ENCODE results near the gene LRRC58.

DNA sequence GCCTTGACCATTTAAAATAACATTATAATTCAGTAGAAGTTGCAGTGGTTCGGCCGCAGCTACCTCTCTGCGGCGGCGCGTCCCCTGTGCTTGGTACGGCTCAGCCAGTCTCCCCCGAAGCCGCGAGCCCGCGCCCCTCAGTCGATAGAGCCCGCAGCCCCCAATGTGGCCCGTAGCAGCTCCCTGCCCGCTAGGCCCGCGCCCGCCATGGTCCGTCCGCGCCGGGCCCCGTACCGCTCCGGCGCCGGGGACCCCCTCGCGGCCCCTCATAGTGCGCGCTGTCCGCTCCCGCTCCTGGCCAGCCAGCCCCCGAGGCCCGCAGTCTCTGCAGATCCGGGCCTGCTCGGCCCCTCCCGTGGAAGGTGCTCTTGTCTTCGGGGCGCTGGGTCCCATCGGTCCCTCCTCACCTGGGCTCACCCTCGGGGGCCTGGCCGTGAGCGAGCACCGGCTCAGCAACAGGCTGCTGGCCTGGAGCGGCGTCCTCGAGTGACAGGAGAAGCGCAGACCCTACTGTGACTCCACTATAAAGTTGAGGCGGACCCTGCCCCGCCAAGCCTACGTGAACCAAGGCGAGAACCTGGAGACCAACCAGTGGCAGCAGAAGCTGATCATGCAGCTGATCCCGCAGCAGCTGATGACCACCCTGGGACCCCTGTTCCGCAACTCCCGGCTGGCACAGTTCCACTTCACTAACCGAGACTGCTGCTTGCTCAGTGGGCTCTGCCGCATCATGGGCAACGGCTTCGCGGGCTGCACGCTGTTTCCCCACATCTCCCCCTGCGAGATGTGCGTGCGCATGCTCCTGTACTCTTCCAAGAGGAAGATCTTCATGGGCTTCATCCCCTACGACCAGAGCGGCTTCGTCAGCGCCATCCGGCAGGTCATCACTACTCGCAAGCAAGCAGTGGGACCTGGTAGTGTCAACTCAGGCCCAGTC lies 42.4 kb downstream of the LRRC58 start:
- TF ChIP-seq POLR2A (IDR thresholded peaks at IDR 0.05) (no peak), POLR2AphosphoS5 (IDR thresholded peaks at IDR 0.05) (no peak)
- TF ChIP-seq, protein P1, sequence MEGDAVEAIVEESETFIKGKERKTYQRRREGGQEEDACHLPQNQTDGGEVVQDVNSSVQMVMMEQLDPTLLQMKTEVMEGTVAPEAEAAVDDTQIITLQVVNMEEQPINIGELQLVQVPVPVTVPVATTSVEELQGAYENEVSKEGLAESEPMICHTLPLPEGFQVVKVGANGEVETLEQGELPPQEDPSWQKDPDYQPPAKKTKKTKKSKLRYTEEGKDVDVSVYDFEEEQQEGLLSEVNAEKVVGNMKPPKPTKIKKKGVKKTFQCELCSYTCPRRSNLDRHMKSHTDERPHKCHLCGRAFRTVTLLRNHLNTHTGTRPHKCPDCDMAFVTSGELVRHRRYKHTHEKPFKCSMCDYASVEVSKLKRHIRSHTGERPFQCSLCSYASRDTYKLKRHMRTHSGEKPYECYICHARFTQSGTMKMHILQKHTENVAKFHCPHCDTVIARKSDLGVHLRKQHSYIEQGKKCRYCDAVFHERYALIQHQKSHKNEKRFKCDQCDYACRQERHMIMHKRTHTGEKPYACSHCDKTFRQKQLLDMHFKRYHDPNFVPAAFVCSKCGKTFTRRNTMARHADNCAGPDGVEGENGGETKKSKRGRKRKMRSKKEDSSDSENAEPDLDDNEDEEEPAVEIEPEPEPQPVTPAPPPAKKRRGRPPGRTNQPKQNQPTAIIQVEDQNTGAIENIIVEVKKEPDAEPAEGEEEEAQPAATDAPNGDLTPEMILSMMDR (IDR thresholded peaks at IDR 0.05): no peak

Data from suprapubic skin (tissue), 4 donors.